Activated naive CD4-positive, alpha-beta T cell treated with anti-CD3 and anti-CD28 coated beads, Interleukin-2, amount 50 U/mL, for 72 hours (primary cell): ENCODE data around the gene TNFRSF21. TPM values are rescaled to one million over a fixed set of nuclear protein-coding genes. Genes with fewer than 3 reads are reported as not detected.
"Not testable (repeated sequence)": the region's sequence is repeated elsewhere in the genome, so short reads cannot be mapped to it uniquely, and the experiment has no call there.

Experiments used
- ATAC-seq, 2 donors: fragments of 150-1000 bp; cut with Tn5 transposase; 2 replicates each; pipeline ENCODE4 v1.10.0; 2021; ENCODE audit warnings: mild to moderate bottlenecking in 2 of 2, moderate library complexity in 2 of 2
- DNase-seq, 2 donors: peaks; one replicate each; pipeline ENCODE4 v3.0.0; 2021 to 2022; ENCODE audit warnings: low spot score in 2 of 2
- H3K27ac Mint-ChIP-seq, 2 donors: one replicate each; pipeline ENCODE4 v1.8.0; 2022; ENCODE audit warnings: mild to moderate bottlenecking in 2 of 2, mixed read lengths in 2 of 2
- H3K36me3 Mint-ChIP-seq, 2 donors: one replicate each; pipeline ENCODE4 v1.8.0; 2022; ENCODE audit warnings: mixed read lengths in 2 of 2
- H3K9me3 Mint-ChIP-seq, 2 donors: one replicate each; pipeline ENCODE4 v1.8.0; 2022; ENCODE audit warnings: mixed read lengths in 2 of 2
- total RNA-seq, 2 donors: library from RNA; stranded (reverse); gene quantifications; one replicate each; pipeline ENCODE4 v1.2.3, GENCODE V29; 2022

The TNFRSF21 gene
- total RNA-seq, 2 donors from 2014 or later, result 1.8 to 2.0 TPM

DNA sequence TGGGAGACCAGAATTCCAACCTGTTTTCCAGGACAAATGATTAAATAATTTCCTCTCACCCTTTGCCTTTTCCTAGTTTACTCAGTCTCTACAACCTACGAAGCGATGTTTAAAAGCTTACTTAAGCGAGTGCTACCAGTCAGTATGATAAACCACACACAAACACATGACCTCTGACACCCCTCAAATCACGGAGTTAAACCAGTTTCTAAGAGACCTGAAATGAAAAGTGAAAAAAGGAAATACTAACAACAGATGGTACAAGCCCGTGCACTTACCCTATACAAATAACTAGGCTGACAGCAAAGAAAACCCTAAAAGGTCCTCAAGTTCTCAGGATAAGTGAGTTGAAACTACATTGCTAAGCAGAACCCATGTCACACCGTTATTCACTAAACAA, 7.7 kb downstream of the TNFRSF21 start:
- no peaks in the 10 kb centered on the region for H3K36me3 Mint-ChIP-seq
- ATAC-seq (no peak), DNase-seq (no peak)
- H3K27ac Mint-ChIP-seq, result no peak overlapping the region
- no peaks in the 10 kb centered on the region for H3K9me3 Mint-ChIP-seq

DNA sequence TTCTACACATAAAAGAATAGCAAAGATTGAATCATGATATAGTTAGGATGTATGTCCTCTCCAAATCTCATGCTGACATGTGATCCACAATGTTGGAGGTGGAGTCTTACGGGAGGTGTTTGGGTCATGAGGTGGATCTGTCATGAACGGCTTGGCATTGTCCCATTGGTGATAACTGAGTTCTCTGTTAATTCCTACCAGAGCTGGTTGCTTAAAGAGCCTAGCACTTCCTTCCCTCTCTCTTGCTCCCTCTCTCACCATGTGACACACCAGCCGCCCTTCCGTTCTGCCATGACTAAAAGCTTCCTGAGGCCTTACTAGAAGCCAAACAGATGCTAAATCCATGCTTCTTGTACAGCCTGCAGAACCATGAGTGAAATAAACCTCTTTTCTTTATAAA, 8.3 kb downstream of the TNFRSF21 start:
- H3K36me3 Mint-ChIP-seq, result no peaks in the 10 kb centered on the region

DNA sequence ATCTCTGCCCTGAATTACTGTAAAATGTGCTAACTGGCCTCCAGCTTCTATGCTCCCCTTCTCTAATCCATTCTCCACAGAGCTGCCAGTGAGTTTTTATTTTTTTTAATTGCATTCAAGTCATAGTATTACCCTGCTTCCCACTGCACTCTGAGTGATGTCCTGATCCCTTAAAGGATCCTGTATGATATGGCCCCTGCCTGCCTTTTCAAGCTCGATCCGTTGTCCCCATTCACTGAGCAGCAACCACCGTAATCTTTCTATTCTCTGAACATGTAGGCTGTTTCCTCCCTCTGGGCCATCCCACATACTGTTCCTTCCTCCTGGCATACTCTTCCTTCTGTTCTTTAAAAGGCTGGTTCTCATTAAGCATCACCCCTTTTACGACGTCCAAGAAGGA, 9.3 kb downstream of the TNFRSF21 start:
- no peak overlapping the region for H3K27ac Mint-ChIP-seq
- DNase-seq, result no peak
- no peak for ATAC-seq
- no peaks in the 10 kb centered on the region for H3K36me3 Mint-ChIP-seq
- no peaks in the 10 kb centered on the region for H3K9me3 Mint-ChIP-seq

More for the DNA sequence above, 8.3 kb downstream of the TNFRSF21 start:
- ATAC-seq, result no peak
- DNase-seq, result no peak
- no peaks in the 10 kb centered on the region for H3K9me3 Mint-ChIP-seq
- H3K27ac Mint-ChIP-seq, result no peak overlapping the region

DNA sequence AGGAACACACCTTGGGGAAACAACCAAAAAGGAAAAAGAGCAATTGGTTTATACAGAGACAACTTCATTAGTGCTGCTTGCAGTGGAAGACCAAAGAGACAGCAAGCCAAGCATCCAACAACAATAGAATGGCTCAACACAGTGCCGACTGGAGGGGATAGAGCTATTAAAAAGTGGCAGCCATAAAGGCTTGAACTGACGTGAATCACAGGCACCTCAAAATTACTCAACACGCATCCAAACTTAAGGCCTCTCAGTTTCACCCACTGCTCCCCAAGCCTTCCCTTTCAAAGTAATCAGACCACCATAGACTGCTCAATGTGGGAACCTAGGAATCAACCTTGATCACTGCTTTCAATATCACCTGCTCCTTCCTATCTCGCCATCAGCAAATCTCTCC, 9.7 kb downstream of the TNFRSF21 start:
- ATAC-seq (no peak), DNase-seq (no peak)
- no peak overlapping the region for H3K27ac Mint-ChIP-seq
- H3K36me3 Mint-ChIP-seq, result no peaks in the 10 kb centered on the region
- H3K9me3 Mint-ChIP-seq, result no peaks in the 10 kb centered on the region

DNA sequence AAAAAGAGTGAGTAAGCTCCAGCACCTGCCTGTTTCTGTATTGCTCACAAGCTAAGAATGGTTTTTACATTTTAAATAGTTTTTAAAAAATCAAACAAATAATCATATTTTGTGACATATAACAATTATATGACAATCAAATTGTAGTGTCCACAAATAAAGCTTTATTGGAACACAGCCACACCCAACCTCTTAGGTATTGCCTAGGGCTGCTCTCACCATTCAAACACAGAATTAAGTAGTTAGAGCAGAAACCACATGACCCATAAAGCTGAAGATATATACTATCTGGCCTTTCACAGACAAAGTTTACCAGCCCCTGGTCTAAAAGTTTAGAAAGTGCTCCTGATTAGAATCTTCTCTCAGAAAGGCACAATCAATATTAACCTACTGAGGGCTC, 11.2 kb downstream of the TNFRSF21 start:
- no peak for DNase-seq
- no peak for ATAC-seq
- Mint-ChIP-seq H3K9me3 (no peaks in the 10 kb centered on the region), H3K36me3 (no peaks in the 10 kb centered on the region), H3K27ac (no peak overlapping the region)

DNA sequence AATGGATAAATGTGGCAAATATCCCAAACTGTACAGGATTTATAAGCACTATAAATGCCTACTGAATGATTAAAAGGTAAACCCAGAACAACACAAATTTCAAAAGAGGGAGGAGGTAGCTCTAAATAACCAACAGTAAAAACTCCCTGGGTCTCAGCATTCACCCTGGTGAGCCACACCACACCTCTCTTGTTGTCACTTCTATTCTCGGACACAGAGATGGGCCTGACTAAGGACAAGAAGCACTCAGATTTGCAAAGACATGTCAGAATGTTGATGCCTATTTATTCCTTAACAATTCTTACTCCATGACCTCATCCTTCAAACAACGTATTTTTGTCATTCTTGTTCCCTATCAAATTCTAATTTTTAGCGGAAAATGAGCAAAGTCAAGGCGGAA, 14.7 kb downstream of the TNFRSF21 start:
- Mint-ChIP-seq H3K27ac (no peak overlapping the region), H3K9me3 (peaks cover 8% of the 10 kb centered on the region in 2 donors), H3K36me3 (peaks cover 0 to 6% of the 10 kb centered on the region in 2 donors)
- DNase-seq (no peak), ATAC-seq (no peak)

DNA sequence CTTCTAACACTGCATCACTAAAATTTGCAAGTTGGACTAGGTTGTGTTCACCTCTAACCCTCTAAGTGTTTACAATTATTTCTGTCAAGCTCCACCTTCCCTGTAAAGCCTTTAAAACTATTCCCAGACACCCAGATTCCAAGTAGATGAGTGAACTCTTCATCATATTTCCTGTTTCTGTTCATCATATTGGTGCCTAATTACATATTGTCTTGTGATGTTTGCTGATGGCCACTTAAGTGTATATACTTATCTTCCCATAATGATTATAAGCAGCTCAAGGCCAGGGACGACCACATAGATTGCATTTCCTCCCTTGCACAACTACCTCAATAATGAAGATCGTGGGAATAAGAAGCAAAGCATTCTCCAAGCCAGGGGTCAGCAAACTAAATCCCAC, 16.8 kb downstream of the TNFRSF21 start:
- DNase-seq (no peak), ATAC-seq (no peak)
- H3K9me3 Mint-ChIP-seq, result peaks cover 8% of the 10 kb centered on the region in 2 donors
- peaks cover 0 to 6% of the 10 kb centered on the region in 2 donors for H3K36me3 Mint-ChIP-seq
- H3K27ac Mint-ChIP-seq, result no peak overlapping the region

DNA sequence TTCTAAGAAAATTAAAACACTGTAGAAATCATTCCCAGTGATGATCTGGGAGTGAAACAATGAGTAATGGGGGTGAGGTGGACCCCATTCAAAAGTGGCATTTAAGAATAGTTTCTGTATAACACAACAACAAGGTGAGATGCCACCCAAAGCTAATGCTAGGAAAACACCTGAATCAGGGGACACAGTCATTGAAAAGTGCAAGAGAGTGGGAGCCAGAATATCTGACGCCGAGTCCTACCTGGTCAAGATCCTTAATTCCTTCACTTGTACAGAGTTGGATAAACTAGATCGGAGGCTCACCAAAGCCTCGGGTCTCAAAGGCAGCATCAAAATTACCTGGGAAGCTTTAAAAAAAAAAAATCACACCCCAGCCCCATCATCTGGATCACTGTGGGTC, 17.7 kb downstream of the TNFRSF21 start:
- ATAC-seq, result no peak
- DNase-seq, result no peak
- Mint-ChIP-seq H3K36me3 (peaks cover 0 to 6% of the 10 kb centered on the region in 2 donors), H3K27ac (no peak overlapping the region), H3K9me3 (peaks cover 8% of the 10 kb centered on the region in 2 donors)

DNA sequence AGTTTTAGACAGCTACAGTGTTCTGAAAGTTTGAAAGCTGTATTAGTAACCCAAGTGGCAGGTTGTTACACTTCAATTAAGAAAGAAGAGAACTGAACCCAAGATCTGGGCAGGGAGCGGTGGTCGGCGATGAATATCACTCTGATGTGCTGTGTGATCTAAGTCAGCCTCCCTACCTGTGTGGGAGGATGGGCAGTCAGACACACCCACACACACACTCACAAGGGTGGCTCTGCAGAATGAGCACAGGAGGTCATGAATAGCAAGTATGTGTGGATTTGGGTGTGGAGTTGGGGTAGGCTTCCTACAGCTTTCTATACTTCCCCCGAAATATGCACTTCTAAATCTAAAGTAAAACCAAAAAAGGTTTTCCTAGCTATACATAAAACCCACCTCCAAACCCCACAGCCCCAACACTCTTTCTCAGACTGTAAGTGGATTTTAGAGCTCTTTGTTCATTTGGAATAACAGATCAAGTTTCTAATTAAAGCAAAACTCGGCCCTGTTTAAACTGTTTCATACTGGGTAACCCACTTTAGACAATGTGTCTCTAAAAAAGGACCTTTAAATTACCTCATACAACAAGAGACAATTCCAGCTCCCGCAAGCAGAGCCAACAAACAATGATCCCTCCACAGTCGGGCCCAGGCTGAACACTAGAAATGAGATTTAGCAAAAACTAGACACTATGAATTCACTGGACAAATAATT, 19.4 kb downstream of the TNFRSF21 start:
- no peak overlapping the region for H3K27ac Mint-ChIP-seq
- DNase-seq (no peak), ATAC-seq (no peak)
- peaks cover 0 to 6% of the 10 kb centered on the region in 2 donors for H3K36me3 Mint-ChIP-seq
- peaks cover 8% of the 10 kb centered on the region in 2 donors for H3K9me3 Mint-ChIP-seq

DNA sequence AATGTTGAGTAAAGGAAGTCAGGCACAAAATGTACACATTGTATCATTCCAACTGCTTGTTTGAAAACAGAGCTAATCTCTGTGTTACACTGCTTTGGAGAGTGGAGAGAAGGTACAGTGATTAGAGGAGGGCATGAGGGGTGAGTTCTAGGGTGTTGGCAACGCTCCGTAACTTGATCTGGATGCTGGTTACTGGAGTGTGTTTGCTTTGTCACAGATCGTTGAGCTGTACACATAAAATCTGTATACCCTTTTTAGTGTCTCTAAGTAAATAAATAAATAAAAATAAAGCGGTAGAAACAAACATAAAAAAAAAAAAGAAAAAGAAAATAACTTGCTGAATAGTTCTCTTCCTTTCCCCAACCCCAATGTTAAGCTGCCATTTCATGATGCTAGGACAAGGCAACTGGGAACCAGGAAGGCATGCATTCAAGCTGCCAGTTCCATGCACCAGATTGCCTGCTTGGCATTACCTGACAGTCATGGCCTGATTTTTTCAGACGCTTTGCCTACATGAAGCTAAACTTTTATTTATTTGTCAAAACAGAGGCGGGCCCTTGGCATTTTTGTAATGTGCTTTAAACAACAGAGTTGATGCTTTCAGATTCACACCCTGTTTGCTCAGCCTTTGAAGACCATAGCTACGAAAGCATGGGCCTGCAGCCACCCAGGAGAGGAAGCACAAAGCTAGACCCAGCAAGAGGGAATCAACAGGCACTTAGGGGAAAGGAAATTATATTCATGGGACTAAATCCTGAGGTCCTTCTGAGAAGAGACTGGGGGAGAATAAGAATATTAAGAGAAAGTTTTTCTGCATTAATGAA, 21.2 kb downstream of the TNFRSF21 start:
- DNase-seq, result no peak
- no peak for ATAC-seq

DNA sequence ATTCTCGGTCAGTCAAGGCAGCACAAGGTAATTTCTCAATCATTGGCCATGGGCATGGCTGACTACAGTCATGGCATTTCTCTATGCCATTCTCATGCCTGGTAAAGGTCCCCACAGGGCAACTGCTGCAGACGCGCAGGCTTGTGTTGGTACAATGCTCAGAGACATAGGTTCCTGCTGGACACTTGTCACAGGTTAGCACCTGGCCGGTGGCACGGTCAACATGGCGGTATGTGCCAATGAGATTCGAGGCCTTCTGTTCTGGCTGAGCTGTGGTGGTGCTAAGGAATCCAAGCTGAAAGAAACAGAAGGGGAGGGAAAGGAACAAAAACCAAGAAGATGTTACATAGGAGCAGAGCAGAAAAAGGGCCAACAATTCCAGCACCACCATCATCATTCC, 23.4 kb downstream of the TNFRSF21 start:
- ATAC-seq, result no peak
- peaks cover 7 to 8% of the 10 kb centered on the region in 2 donors for H3K9me3 Mint-ChIP-seq
- H3K36me3 Mint-ChIP-seq, result peaks cover 0 to 6% of the 10 kb centered on the region in 2 donors
- no peak overlapping the region for H3K27ac Mint-ChIP-seq
- DNase-seq, result no peak

More for the DNA sequence above, 21.2 kb downstream of the TNFRSF21 start:
- peaks cover 8% of the 10 kb centered on the region in 2 donors for H3K9me3 Mint-ChIP-seq
- H3K36me3 Mint-ChIP-seq, result peaks cover 0 to 6% of the 10 kb centered on the region in 2 donors
- no peak overlapping the region for H3K27ac Mint-ChIP-seq

DNA sequence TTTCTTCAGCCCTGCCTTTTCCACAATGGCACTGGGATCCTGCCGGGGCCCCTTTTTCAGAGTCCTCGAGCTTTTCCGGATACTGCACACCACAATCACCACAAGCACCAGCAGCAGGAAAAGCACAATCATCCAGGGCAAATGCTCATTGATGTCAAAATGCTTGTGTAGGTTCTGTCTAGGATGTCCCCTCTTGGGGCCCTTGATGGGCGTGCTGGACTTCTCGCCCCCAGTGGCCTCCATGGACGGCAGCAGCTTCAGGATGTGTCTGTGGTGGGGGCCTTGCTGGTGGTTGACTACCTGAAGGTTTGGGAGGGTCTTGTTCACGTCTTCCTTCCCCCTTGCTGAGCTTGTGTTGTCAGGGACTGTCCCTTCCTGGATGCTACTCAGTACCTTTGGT, 25.7 kb downstream of the TNFRSF21 start:
- ATAC-seq, result no peak

DNA sequence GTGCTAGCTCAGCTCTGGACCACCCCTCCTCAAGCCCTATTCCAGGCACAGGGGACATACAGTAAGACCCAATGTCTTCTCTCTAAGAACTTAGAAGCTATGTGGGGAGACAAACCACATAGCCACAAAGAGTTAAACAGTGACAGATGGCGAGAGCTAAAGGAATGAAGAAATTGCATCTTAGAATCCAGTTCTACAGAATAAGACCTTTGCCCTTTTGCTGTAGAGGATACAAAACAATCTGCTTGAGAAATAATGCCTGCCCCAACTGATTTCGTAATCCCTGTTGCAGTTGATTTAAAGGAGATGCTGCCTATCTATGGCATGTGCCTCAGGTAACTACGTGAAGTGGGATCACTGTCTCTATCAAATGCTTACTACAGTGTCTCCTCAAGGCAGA, 31.2 kb downstream of the TNFRSF21 start:
- Mint-ChIP-seq H3K36me3 (no peaks in the 10 kb centered on the region), H3K9me3 (no peaks in the 10 kb centered on the region), H3K27ac (no peak overlapping the region)
- DNase-seq (no peak), ATAC-seq (no peak)

More for the DNA sequence above, 25.7 kb downstream of the TNFRSF21 start:
- no peak for DNase-seq
- Mint-ChIP-seq H3K9me3 (no peaks in the 10 kb centered on the region), H3K36me3 (no peaks in the 10 kb centered on the region), H3K27ac (no peak overlapping the region)

DNA sequence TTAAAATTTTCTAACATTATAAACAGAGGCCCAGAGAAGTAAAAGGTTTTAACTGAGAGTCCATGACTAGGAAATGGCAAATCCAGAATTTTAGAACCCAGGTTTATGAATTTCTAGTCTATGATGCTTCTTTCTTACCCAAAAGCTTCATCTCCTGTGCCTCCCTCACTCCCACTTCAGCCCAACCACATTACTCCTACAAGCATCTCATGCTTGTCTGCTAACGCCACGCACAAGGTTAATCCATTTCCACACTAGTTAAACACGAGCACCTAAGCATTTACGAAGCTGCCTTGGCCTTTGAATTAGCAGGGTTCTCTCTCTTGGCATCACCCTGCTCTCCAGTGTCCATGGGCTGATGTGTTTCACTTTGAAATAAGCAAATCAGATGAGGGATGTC, 32.0 kb downstream of the TNFRSF21 start:
- H3K27ac Mint-ChIP-seq, result no peak overlapping the region
- ATAC-seq (no peak), DNase-seq (no peak)
- H3K9me3 Mint-ChIP-seq, result no peaks in the 10 kb centered on the region
- H3K36me3 Mint-ChIP-seq, result no peaks in the 10 kb centered on the region

DNA sequence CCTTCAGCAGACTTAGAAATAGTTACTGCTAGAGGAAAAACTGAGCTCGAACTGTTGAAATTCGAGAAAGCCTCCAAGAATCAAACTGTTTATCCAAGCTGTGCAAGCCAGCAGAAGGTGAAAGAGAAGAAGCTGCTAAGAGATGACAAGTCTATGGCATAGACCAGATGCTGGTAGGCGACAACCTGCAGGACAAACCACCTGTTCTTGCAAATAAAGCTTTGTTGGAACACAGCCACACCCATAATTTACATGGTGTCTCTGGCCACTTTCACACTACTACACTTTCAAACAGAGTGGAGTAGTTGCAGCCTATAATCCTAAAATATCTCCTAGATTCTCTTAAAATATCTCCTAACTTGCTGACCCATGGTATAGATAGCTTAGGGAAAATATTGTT, 33.3 kb downstream of the TNFRSF21 start:
- no peak for DNase-seq
- Mint-ChIP-seq H3K27ac (no peak overlapping the region), H3K9me3 (peaks cover 0 to 5% of the 10 kb centered on the region in 2 donors), H3K36me3 (no peaks in the 10 kb centered on the region)
- ATAC-seq, result no peak

DNA sequence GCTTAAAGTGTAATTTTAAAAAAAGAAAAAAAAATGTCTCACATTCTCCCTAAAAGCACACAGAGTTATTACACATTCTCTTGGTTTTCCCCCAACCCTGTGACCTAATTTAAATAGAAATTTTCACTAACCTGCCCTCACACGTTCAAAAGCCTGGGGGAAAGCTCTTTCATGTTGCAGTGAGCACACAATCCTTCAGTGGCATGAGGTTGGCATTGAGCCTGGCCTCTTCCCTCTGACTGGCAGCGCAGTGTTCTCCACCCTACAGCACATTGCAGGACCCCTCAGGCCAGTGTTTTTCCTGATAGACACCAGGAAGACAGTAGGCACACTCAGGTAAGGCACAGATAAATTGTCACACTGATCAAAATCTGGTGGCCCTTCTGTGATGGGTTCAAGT, 34.1 kb downstream of the TNFRSF21 start:
- H3K36me3 Mint-ChIP-seq, result no peaks in the 10 kb centered on the region
- H3K27ac Mint-ChIP-seq, result no peak overlapping the region
- peaks cover 0 to 5% of the 10 kb centered on the region in 2 donors for H3K9me3 Mint-ChIP-seq
- DNase-seq, result no peak
- ATAC-seq, result no peak

DNA sequence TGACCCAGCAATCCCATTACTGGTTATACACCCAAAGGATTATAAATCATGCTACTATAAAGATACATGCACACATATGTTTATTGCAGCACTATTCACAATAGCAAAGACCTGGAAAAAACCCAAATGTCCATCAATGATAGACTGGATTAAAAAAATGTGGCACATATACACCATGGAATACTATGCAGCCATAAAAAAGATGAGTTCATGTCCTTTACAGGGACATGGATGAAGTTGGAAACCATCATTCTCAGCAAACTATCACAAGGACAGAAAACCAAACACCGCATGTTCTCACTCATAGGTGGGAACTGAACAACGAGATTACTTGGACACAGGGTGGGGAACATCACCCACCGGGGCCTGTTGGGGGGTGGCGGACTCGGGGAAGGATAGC, 34.6 kb downstream of the TNFRSF21 start:
- not testable (repeated sequence) for DNase-seq, ATAC-seq

More for the DNA sequence above, 34.6 kb downstream of the TNFRSF21 start:
- not testable (repeated sequence) for H3K36me3 Mint-ChIP-seq, H3K9me3 Mint-ChIP-seq, H3K27ac Mint-ChIP-seq
